OCI-LY7 (cell line): ENCODE data around the gene TXK. TPM values are rescaled to one million over a fixed set of nuclear protein-coding genes. Genes with fewer than 3 reads are reported as not detected.

Experiments used
- BruUV-seq: library from RNA; stranded (reverse); fragments of 400-500 nt; replicated peaks from 2 replicates; lab custom pipeline; 2021; lab: Mats Ljungman, UMichigan
- CTCF ChIA-PET: fragments of 300-600 bp; sonication (Branson Sonifier 250); formaldehyde crosslinking; loops from one replicate; lab custom pipeline; 2022; ENCODE audit warnings: antibody characterized with exemption; ENCODE audit not compliant: unreplicated experiment; lab: Charles Lee
- POLR2A ChIA-PET: fragments of 300-600 bp; sonication (Branson Sonifier 250); formaldehyde crosslinking; loops from one replicate; lab custom pipeline; 2022; ENCODE audit warnings: antibody characterized with exemption; lab: Charles Lee
- DNase-seq: peaks from one replicate; pipeline ENCODE4 v3.0.0-alpha.2; 2015; ENCODE audit warnings: low spot score
- H2AFZ ChIP-seq: fragments of 200-600 bp; sonication (generic), shearing (Covaris generic); 2 replicates; pipeline ENCODE4 v1.6.1; 2014; ENCODE audit warnings: mild to moderate bottlenecking, antibody characterized with exemption, low read length, moderate library complexity
- H3K27ac ChIP-seq: fragments of 200-600 bp; sonication (generic); 2 replicates; pipeline ENCODE4 v1.5.1; 2014; ENCODE audit warnings: mixed run types, low read depth, mild to moderate bottlenecking, moderate library complexity, low read length, inconsistent platforms; ENCODE audit not compliant: poor library complexity, severe bottlenecking
- H3K36me3 ChIP-seq: fragments of 200-600 bp; sonication (generic); 2 replicates; pipeline ENCODE4 v1.6.1; 2014; ENCODE audit warnings: mild to moderate bottlenecking, antibody characterized with exemption, low read length, moderate library complexity, mixed read lengths; ENCODE audit not compliant: insufficient read depth
- H3K4me1 ChIP-seq: fragments of 200-600 bp; sonication (generic); 2 replicates; pipeline ENCODE4 v1.5.1; 2014; ENCODE audit warnings: mild to moderate bottlenecking, low read length; ENCODE audit not compliant: insufficient read depth, poor library complexity, severe bottlenecking
- H3K4me2 ChIP-seq: fragments of 200-600 bp; sonication (generic); 2 replicates; pipeline ENCODE4 v1.6.1; 2014; ENCODE audit warnings: mild to moderate bottlenecking, low read length
- H3K4me3 ChIP-seq: fragments of 200-600 bp; sonication (generic); 2 replicates; pipeline ENCODE4 v1.5.1; 2014; ENCODE audit warnings: mild to moderate bottlenecking, low read depth, low read length; ENCODE audit not compliant: poor library complexity, severe bottlenecking
- H3K79me2 ChIP-seq: fragments of 200-600 bp; sonication (generic); 2 replicates; pipeline ENCODE4 v1.6.1; 2016; ENCODE audit warnings: low read depth, mild to moderate bottlenecking, low read length, moderate library complexity, mixed read lengths; ENCODE audit not compliant: insufficient read depth
- H3K9me2 ChIP-seq: fragments of 200-600 bp; sonication (generic); 2 replicates; pipeline ENCODE4 v1.6.1; 2016; ENCODE audit warnings: mild to moderate bottlenecking, low read length, mixed read lengths; ENCODE audit not compliant: insufficient read depth
- H3K9me3 ChIP-seq: fragments of 200-600 bp; sonication (generic); 2 replicates; pipeline ENCODE4 v1.6.1; 2014; ENCODE audit warnings: mild to moderate bottlenecking, mixed run types, low read length, mixed read lengths
- H4K20me1 ChIP-seq: fragments of 200-600 bp; sonication (generic); 2 replicates; pipeline ENCODE4 v1.6.1; 2014; ENCODE audit warnings: mild to moderate bottlenecking, antibody characterized with exemption, low read length, moderate library complexity, mixed read lengths; ENCODE audit not compliant: insufficient read depth
- CTCF ChIP-seq: fragments of 200-600 bp; sonication (generic); conservative IDR thresholded peaks from 2 replicates; pipeline ENCODE4 v1.5.1; 2014; ENCODE audit warnings: mild to moderate bottlenecking, antibody characterized with exemption, low read length, moderate library complexity, mixed read lengths
- EZH2phosphoT487 ChIP-seq: fragments of 200-600 bp; sonication (generic); IDR thresholded peaks from 2 replicates; pipeline ENCODE4 v1.6.1; 2018; ENCODE audit warnings: low read depth, borderline replicate concordance, mild to moderate bottlenecking, mixed run types, antibody characterized with exemption, low read length, moderate library complexity, mixed read lengths
- intact Hi-C: fragments of 100-400 bp; cut with micrococcal nuclease; formaldehyde crosslinking; loops from one replicate; pipeline ENCODE4 v1.10.0; 2022; ENCODE audit not compliant: unreplicated experiment
- total RNA-seq, 2 experiments: library from RNA; depleted of rRNA in 1 of 2; stranded (reverse); fragments of >200 nt in 1 of 2; shearing (Covaris generic) in 1 of 2; gene quantifications; 2 replicates each; pipeline ENCODE4 v1.2.3, GENCODE V29; 2014 to 2022

The TXK gene
- total RNA-seq, 2 experiments from 2014 or later: 0.11 TPM; not detected in 1

- DNase-seq: no peak
- Histone ChIP-seq H3K4me1 (peaks cover 14% of the 10 kb centered on the region), H3K27ac (no peak overlapping the region), H3K36me3 (no peaks in the 10 kb centered on the region), H3K4me2 (no peak overlapping the region), H4K20me1 (no peaks in the 10 kb centered on the region), H3K79me2 (no peaks in the 10 kb centered on the region), H2AFZ (no peak overlapping the region), H3K9me2 (no peaks in the 10 kb centered on the region), H3K9me3 (no peaks in the 10 kb centered on the region), H3K4me3 (no peak overlapping the region)
- TF ChIP-seq EZH2phosphoT487: no peak
- TF ChIP-seq CTCF: no peak
- intact Hi-C loops: no loop called here
- ChIA-PET POLR2A (interaction anchor here (0.6 to 0.9 kb wide), 2 partner anchors 118 to 176 kb away, joined by 4 read pairs; no protein-coding TSS in a partner anchor), CTCF (no interaction called here)
- BruUV-seq: no TSS peak
Measured at GRCh38 chr4:48133669-48134068, 381 bp downstream of the TXK start.

DNA sequence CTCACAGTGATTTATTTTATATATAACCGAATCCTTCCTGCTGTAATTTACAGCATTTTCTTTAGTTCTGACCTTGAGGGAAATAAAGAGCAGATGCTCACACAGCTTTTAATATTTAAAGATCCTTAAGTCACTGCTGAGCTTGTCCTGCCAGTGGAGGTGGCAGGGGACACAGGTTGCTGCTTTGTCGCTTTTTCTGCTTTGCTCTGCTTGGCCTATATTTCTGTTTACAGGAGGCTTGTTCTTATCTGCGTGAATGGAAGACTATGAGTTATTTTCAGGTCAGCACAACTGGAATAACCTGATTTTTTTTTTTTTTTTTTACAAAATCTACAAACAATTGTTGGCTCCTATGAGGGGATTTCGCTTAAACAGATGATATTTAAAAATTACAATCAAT, 2.3 kb downstream of the TXK start:
- no peak overlapping the region for H3K4me3 ChIP-seq
- no TSS peak for BruUV-seq
- TF ChIP-seq CTCF: no peak
- no peak for TF ChIP-seq EZH2phosphoT487
- no peaks in the 10 kb centered on the region for H3K36me3 ChIP-seq
- intact Hi-C loops: no loop called here
- no peaks in the 10 kb centered on the region for H3K79me2 ChIP-seq
- no peaks in the 10 kb centered on the region for H3K9me3 ChIP-seq
- H3K27ac ChIP-seq: no peak overlapping the region
- H3K9me2 ChIP-seq: no peaks in the 10 kb centered on the region
- ChIA-PET CTCF (no interaction called here), POLR2A (interaction anchor here (0.7 kb wide), 1 partner anchor 199 kb away, joined by 3 read pairs; no protein-coding TSS in a partner anchor)
- H4K20me1 ChIP-seq: no peaks in the 10 kb centered on the region
- no peak overlapping the region for H3K4me2 ChIP-seq
- no peak overlapping the region for H2AFZ ChIP-seq
- DNase-seq: no peak
- H3K4me1 ChIP-seq: no peaks in the 10 kb centered on the region

- H2AFZ ChIP-seq: no peak overlapping the region
- H3K79me2 ChIP-seq: no peaks in the 10 kb centered on the region
- H3K27ac ChIP-seq: no peak overlapping the region
- TF ChIP-seq CTCF (no peak), EZH2phosphoT487 (no peak)
- intact Hi-C loops: no loop called here
- H3K36me3 ChIP-seq: no peaks in the 10 kb centered on the region
- H3K9me3 ChIP-seq: no peaks in the 10 kb centered on the region
- H3K9me2 ChIP-seq: no peaks in the 10 kb centered on the region
- ChIA-PET CTCF (interaction anchor here (1.0 kb wide), 1 partner anchor 165 kb away, joined by 3 read pairs; no protein-coding TSS in a partner anchor), POLR2A (interaction anchor here (1.2 kb wide), 1 partner anchor 8 kb away, joined by 4 read pairs; no protein-coding TSS in a partner anchor)
- no peaks in the 10 kb centered on the region for H3K4me1 ChIP-seq
- no peak for DNase-seq
- H4K20me1 ChIP-seq: no peaks in the 10 kb centered on the region
- BruUV-seq: no TSS peak
- H3K4me2 ChIP-seq: no peak overlapping the region
- H3K4me3 ChIP-seq: no peak overlapping the region
Measured at GRCh38 chr4:48130100-48130499, 4.0 kb downstream of the TXK start.
